ENCODE results near the gene TCFL5. TPM values are rescaled to one million over a fixed set of nuclear protein-coding genes. Genes with fewer than 3 reads are reported as not detected.

TCFL5 gene
- total RNA-seq, 1 donor: 19.0 TPM

DNA sequence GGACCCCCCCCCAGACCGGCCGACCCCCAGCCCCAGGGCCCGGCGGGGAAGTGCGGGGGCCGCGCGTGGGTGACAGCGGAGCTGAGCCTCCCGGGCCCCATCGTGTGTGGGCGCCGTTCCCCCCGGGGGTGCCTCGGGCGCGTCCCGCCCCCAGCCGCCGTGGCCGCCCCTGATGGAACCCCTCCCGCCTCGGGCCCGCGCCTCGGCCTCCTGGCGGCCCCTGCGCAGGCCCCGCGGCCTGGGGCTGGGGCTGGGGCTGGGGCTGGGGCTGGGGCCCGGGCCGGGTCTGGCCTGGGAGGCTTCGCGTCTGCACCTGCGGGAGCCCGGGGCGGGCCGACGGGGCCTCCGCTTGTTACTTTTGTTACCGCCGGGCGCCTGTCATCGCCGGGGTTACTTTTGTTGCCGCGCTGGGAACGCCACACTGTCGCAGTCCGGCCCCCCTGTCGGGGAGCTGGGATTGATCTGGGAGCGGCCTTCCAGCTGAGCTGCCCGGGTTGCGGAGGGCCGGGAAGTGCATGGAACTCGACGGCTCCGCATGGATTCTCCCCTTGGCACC is 56.4 kb downstream of the TCFL5 start:
- DNase-seq (ENCODE audit: low read depth): no peak
- H3K4me3 ChIP-seq (ENCODE audit: low read depth, low read length): peak overlapping the region; percentile 78
- TF ChIP-seq, protein P1, sequence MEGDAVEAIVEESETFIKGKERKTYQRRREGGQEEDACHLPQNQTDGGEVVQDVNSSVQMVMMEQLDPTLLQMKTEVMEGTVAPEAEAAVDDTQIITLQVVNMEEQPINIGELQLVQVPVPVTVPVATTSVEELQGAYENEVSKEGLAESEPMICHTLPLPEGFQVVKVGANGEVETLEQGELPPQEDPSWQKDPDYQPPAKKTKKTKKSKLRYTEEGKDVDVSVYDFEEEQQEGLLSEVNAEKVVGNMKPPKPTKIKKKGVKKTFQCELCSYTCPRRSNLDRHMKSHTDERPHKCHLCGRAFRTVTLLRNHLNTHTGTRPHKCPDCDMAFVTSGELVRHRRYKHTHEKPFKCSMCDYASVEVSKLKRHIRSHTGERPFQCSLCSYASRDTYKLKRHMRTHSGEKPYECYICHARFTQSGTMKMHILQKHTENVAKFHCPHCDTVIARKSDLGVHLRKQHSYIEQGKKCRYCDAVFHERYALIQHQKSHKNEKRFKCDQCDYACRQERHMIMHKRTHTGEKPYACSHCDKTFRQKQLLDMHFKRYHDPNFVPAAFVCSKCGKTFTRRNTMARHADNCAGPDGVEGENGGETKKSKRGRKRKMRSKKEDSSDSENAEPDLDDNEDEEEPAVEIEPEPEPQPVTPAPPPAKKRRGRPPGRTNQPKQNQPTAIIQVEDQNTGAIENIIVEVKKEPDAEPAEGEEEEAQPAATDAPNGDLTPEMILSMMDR (IDR thresholded peaks at IDR 0.05; ENCODE audit: insufficient read depth, low read depth, low read length): no peak

DNA sequence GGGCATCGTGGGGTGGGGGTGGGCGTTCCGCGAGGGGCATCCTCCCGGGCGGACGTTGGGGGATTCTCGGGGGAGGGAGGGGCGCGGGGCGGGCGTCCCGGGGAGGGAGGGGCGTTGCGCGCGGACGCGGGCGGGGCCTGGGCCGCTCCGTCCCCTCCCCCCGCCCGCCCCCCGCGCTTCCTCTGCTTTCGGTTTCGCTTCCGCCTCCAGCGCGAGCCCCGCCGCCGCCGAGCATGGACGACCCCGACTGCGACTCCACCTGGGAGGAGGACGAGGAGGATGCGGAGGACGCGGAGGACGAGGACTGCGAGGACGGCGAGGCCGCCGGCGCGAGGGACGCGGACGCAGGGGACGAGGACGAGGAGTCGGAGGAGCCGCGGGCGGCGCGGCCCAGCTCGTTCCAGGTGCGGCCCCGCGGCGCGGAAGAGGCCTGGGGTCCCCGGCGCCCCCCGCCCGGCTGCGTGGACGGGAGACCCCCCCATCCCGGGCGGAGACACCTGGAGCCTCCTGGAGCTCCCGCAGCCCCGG is 56.9 kb downstream of the TCFL5 start, which contains the start of gene OGFR:
OGFR (plus strand) TSS at position 209 of the 528 bp plus-strand sequence; CDS start at position 234, 25 bp downstream.
- TF ChIP-seq, protein P1 (IDR thresholded peaks at IDR 0.05; ENCODE audit: insufficient read depth, low read depth, low read length): no peak
- H3K4me3 ChIP-seq (ENCODE audit: low read depth, low read length): peak within 1 kb of the TSS; percentile 78
- peak; percentile 62 for DNase-seq (ENCODE audit: low read depth)

DNA sequence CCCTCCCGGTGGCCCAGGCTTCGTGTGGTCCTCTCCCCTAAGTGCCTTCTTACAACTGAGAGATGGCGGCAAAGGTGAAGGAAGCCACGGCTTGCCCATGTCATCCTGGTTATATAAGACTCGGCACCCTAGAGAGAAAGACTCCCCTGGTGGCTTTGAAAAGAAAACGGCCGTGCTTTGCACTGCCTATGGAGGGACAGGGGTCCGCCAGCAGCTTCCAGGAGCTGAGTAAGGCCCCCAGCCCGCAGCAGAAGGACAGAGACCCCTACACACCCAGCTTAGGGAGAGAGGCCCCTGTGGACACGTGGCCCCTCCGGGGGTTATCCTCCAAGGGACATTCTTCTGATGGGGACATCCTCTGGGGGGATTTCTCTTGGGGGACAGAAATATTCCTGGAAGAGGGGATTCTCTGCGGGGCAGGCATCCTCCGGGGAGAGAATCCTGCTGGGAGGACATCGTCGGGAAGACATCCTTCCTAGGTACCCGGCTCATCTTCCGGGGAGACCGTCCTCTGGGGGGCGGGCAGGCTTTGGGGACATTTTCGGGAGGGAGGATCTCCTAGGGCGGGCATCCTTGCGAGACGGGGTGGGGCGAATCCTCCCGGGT is 57.5 kb downstream of the TCFL5 start:
- H3K4me3 ChIP-seq (ENCODE audit: low read depth, low read length): peak overlapping the region; percentile 78
- DNase-seq (ENCODE audit: low read depth): no peak
- TF ChIP-seq, protein P1 (IDR thresholded peaks at IDR 0.05; ENCODE audit: insufficient read depth, low read depth, low read length): no peak

DNA sequence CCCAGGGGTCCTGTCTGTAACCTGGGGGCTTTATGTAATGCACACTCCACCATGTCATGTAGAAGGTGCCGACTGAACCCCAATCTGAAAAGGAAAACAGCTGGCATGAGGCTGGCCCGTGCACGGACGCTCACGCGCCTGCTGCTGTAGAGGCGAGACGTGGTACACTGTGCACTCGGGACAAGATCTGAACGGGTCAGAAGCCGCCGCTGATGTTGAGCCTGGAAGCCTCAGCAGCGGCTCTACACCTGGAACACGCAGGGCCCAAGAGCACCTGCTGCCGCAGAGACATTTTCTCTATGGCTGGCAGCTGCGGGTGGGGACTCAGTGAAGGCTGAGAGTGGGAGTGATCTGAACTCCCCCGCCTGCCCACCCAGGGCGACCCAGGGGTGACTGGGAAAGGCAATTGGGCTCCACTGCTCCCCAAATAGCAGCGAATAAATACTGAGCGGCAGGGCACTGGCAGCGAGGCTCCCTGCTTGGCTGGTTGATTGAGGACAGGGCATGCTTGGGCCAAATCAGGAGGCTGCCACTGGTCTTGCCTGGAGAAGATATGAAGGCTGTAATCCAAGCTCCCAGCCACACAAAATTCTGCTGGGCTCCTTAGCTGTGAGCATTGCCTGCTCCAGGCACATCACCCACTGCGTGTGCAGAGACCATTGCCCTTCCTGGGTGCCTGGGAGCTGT is 59.5 kb downstream of the TCFL5 start:
- TF ChIP-seq, protein P1 (IDR thresholded peaks at IDR 0.05; ENCODE audit: insufficient read depth, low read depth, low read length): no peak
- DNase-seq (ENCODE audit: low read depth): no peak
- no peak overlapping the region for H3K4me3 ChIP-seq (ENCODE audit: low read depth, low read length)

- no peak for DNase-seq (ENCODE audit: low read depth)
- TF ChIP-seq, protein P1 (IDR thresholded peaks at IDR 0.05; ENCODE audit: insufficient read depth, low read depth, low read length): no peak
- H3K4me3 ChIP-seq (ENCODE audit: low read depth, low read length): no peak overlapping the region
Observed at GRCh38 chr20:62801284-62802010, 60.2 kb downstream of the TCFL5 start.

Measured in fibroblast of villous mesenchyme (primary cell).